Endothelial cell of hepatic sinusoid (primary cell): ENCODE results near the gene PRDM2.

ENCODE experiments used
- in situ Hi-C: cut with HindIII; loops from 2 replicates; pipeline ENCODE4 v1.10.0; 2017; ENCODE audit warnings: low sequenced_read_pairs

The PRDM2 gene

DNA sequence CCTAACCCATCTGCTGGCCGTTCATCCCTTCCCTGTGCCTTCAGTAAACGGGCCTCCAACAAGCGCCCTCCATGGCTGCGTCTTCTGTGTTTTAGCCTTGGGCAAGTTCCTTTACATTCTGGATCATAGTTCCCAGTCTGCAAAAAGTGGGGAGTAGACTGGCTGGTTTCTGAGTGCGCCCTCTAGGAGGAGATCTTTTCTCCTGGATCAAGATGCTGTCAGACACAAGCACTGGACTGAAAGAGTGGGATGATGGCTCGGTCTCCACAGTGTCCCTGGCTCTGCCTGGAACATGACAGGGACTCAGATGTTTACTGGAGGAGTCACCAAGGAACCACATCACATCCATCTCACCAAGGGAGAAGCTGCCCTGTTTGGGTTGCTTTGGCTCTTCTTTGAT, 88.8 kb downstream of the PRDM2 start:
- in situ Hi-C loops: no loop called here

DNA sequence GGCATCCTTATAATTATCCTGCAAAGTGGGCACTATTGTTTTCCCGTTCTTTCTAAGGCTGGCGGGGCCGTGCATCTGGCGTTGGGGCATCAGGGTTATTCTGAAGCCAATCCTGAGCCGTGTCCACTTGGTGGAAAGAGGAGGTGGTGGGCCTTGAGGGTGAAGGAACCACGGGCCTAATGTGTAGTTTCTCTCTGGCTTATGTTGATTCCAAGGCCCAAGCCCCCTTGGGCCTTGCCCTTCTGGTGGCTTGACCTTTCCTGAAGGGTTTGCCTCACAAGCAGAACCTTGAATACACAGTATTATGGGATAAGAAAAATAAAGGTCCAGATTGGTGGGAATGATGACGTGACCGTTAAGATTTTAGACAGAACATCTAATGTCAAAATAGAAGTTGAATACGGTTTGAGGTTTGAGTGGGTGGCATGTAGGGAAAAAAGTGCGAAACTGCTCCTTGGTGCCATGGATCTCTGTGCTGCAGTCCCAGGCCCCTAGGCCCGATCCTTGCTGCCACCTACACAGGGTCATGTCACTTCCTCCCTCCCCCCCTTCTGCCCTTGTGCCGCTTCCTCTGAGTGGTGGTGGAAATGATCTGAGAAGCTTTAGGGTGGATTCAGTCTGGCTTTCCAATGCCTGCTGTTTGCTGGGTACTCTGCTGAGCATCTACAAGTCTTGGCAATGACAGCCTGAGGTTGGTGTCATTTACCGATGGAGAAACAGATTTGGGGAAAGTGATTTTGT, 90.5 kb downstream of the PRDM2 start:
- in situ Hi-C loops: no loop called here

DNA sequence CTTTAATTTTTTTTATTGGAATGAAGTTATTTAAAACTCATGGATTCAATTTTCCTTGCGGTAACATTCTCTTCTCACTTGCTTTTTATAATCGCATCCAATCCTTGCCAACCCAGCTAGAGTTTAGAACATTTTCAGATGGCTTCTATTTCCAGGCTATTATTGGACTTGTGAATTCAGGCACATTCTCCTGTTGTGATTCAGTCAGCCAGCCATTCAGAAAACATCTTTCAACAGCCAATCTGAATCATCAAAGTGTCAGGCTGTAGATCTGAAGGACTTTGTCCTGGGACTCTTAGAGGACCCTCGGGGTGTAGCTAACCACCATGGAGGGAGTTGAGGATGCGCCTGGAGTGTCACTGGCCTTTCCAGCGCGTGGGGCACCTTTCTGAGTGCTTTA, 92.4 kb downstream of the PRDM2 start:
- in situ Hi-C loops: no loop called here

DNA sequence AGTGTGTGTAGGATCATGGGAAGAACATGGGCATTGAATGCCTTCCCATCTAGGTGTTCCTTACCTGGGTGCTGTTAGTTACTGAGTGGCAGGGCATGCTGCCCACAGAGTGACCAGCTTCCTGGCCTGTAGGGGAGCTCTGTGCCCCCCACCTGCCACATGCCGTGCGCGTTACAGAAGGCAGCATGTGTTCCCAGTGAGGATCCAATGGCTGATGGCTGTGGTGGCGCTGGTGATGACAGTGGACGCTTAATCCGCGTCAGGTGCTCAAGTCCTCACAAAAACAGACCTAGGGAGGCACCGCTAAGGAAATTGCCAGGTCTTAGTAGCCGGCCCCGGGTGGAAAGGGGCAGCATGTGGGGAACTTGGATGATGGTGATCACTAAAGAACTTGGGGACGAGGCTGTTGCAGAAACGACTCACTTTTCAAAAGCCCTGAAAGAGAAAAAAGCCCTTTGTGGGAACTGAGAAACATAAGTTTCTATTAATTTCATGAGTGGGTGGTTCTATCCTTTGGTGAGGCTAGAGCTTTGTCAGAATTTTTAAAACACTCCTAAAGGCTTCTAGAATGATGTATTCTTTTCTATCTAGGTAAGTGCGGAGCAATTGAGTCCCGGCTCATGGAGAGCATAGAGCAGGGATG, 93.2 kb downstream of the PRDM2 start:
- in situ Hi-C loops: no loop called here

DNA sequence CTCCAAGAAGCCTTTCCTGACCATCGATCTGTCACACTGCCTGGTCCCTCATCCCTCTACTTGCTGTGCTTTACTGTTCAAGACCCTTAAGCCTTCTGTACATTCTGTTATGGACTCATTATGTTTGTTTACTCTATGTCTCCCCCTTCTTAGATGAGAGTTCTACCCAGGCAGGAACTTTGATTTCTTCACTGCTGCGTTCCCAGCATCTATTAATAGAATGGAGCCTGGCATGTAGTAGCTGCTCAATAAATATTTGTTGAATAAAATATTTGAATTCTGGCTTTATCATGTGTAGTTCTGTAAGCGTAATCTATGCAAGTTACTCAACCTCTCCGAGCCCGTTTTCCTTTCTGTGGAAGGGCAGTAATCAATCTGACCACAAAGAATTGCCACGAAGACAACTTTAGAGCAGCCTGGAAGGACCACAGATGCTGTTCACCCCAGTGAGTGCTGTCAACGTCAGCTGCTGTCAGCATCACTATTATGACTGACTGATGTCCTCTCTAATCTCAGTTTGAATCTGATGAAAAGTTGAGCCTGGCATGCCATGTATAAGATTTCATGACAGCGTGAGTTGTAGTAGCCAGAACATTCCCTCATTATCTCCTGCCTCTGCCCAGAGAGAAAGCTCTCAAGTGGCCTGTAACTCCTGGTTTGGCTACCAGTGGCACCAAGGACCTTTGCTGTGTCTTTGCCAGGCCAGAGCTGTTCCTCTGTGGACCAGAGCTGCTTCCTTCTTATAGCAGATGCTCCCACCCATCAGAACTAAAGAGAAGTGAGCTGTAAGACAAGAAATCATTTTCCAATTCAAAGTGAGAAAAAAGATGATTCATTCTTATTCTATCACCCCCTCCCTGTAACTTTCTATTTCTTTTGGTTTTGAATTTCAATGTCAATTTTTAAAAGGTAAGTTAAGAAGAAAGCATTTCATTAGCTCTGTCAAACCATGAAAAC, 94.5 kb downstream of the PRDM2 start:
- in situ Hi-C loops: no loop called here

DNA sequence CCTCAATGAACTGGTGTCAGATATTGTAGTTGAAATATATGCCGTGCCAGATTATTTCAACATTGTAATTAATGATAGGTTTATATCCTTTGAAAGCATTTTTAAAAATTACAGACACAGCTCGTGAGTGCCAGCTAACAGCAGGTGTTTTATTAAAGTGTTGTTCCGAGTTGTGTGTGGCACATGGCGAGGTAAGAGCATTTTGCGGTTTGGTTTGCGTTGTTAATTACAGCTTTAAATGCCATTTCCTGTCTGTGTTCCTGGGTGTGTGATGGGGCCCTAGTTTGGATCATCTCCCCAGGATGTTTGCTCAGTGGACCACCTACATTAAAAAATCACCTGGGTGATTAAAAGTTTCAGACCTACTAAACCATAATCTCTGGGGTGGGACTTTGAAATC, 97.4 kb downstream of the PRDM2 start:
- in situ Hi-C loops: no loop called here

DNA sequence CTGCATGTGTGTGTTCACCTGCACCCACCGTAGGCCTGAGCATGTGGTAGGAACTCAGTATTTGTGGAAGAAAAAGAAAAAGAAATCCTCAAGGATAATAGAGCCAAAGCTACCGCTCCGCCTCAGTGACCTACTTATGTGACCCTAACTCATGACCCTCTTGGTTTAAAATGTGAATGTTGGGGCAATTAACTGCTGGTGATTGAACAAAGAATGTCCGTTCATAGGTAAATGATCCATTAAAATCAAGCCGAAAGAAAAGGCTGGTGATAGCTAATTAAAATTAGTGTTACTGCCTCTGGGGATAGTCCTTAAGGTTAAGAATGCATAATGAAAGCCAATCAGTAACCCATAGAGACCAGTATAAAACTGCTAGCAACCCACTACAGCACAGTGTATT, 98.1 kb downstream of the PRDM2 start:
- in situ Hi-C loops: no loop called here

DNA sequence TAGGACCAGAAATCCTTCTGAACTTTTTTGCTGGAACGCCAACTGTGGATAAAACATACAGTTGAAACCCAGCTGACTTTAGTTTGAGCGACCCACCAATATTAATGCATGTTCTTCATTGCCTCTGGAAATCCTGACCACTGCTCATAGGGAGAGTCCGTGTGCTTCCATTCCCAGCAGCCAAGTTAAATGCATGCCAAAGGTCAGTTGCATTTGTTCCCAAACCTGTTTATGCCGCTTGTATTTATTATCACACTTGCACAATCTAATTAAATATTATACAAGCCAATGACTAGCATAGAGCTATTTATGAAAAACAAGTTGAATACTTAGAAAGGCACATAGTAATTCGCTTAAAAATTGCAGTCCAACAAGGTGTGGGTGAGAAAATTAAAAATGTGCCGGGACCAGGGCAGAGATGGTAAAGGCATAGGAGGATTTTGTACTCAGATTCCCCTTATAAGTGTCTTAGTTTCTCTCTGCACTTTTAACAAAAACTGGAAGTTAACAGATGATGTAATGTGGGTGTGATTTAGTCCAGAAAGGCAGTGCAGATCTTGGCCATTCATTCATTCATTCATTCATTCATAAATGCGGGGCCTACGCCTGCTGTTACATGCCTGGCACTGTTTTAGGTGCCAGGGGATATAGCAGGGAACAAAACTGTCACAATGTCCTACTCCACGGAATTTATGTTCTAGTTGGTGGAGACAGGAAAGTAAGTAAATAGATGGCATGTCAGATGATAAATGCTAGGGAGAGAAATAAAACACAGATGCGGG, 99.7 kb downstream of the PRDM2 start:
- in situ Hi-C loops: no loop called here

DNA sequence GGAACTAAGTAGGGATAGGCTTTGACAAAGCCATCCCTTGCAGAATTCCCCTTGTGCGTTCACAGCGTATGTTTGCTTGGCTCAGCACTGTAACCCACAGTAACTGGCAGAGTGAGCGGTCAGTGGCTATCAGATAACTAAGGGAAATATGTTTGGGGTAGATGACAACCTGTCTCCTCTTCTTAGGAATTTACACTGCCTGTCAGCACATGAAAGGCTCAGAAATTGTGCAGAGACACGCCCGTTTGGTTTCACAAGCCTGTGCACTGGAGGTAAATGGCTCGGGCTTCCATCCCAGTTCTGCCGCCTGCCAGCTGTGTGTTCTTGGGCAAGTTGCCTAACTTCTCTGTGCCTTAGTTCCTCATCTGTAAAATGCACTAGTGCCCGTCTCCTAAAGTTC, 101.2 kb downstream of the PRDM2 start:
- in situ Hi-C loops: no loop called here

DNA sequence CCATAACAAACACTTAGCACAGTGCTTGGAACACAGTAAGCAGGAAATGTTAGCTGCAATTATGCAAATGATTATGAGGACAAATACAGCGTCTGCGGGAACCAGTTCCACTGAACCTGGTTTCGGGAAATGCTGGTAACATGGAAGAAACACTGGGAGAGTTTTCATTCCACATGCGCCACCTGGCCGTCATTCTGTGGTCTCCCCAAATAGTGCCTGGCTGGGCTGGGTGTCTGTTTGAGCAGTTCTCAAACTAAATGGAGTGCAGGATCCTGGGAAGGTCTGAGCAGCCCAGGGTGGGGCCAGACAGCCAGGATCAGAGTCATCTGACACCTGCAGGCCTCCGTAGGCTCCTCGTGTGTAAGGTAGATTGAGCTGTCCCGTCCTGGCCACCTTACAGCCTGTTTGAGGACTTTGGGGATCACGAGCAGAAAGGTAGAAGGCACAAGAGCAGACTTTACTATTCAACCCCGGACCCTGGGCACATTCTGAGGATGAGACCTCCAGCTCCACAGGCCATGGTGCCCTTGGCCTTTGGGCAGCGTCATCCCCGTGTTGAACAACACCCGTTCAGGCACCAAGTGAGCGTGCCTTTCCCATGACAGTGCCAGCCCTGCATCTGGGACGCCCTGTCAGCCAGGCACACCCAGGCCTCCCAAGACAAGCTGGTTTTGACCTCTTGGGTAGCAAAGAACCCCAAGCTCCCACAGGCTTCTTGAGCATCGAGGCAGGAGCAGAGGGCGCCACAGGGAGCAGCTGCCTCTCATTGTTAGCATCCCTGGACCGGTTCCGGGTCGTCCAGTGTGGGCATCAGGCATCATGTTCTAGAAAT, 101.9 kb downstream of the PRDM2 start:
- in situ Hi-C loops: no loop called here

DNA sequence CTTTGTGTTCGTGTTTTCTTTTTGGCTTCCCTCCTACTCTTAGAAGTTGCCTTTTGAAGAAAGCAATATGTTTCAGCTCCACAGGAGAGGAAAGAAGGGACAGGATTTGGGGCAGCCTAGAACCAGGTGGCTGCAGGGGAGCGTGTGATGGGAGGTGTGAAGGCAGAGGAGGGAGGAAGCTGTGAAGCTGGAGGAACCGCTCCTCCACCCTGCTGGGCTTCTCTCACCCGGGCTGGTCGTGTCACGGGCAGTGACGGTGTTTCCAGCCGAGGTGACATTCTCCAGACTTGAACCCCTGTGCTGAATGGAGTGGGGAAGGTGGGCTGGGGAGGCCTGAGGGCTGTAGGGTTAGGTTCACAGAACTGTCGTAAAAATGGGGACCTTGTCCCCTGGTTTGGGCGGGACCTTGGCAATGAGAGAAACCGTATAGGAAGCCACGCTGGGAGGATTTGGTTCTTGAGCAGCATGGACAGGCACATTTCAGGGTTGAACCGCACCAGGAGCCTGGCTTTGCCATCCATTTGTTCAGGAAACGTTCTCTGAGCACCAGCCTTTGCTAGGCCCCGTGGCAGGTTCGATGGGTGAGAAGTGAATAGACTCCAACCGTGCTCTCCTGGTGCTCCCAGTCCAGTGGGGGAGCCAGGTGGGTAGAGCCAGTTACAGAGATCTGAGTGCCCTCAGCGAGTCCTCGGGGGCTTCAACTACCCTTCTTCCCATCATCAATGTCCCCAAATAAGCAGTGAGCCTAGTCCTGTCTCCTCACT, 103.0 kb downstream of the PRDM2 start:
- in situ Hi-C loops: no loop called here

DNA sequence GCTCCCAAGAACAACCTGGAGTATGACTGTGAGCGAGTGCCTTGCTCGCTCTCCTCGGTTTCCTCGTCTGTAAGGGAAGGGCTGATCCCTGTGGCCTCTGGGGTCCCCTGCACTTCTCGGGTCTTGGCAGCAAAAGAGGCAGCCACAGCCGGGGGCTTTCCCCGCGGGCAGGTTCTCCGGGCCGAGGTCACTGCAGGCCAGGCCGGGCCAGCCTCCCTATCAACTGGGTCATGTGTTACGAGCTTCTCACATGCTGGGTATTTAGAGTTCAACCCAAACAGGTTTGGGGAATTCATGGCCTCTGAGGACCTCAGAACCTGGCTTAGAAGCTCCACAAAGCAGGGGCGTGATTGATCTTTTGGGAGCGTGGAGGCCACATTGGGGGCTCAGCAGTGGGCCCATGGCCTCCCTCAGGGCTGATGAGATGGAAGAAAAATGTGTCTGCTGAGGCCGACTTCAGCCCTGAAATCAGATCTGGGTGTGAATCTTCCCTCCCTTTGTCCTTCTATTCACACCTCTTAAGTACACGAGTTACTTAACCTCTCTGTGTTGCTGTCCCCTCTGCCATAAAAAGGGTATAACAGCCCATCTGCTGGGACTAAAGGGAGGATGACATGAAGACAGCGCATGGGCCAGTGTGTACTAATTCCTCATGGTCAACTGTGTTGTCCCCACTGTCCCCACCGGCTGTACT, 103.7 kb downstream of the PRDM2 start:
- in situ Hi-C loops: no loop called here

DNA sequence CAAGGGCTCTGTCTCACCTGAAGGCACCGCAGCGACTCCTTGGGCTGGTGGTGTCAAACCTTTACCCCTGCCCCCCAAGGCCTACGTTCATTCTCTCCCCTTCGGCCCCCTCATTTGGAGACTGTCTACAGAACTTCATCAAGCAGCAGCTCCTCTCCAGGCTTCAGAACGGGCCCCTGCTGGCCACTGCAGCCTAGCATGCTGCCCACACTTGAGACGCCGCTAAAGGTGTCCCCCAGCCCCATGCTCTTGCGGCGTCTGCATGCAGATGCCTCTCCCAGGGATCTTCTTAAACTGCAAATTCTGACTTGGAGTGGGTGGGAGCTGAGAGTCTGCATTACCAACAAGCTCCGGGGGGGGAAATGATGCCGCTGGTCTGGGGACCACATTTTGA, 104.2 kb downstream of the PRDM2 start:
- in situ Hi-C loops: no loop called here

DNA sequence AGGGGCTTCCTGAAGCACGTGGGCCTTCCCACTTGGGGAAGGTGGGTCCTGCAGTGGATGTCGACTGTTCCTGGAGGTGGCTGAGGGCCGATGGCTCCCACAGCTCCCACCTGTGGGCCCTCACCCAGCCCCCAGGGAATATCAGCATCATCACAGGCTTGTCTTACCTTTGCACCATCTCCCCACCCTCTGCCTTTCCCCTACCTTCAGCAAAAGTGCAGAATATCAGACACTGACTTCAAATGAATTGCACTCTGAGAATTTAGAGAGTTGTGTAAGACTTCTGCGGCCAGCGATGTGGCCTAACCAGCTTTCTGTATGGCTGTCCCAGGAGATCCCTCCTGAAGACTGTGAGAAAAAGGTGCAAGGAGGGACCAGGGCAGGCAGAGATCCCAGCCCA, 105.4 kb downstream of the PRDM2 start:
- in situ Hi-C loops: no loop called here

DNA sequence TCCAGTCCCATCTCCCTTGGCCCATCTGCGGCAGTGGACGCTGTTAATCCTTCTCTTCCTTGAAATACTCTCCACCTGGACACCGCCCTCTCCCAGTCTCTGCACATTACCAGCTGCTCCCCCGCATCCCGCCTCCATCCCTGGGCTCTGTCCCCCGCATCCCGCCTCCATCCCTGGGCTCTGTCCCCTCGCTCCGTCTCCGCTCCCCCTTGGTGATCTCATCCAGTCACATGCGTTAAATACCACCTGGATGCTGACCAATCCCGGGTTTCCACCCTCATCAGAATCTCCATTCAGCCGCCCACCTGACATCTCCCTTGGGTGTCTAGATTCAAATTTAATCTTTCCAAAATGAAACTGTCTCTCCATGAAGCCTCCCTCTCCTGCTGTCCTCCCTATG, 106.1 kb downstream of the PRDM2 start:
- in situ Hi-C loops: no loop called here

DNA sequence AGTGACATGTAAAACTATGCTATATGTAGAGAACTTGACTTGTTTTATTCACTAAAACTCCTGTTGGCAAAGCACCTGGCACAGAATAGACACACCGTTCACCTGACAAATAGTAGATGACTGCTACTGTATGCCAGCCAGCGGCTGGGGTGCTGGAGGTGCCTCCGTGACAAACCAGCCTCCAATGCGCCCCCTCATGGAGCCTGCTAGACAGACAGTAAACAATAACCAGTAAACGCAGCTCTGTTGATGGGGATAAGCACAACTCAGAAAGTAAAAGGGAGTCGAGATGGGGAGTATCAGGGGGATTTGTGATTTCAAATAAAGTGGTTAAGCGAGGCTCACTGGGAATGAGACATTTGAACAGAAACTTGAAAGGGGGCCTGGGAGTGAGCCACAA, 107.2 kb downstream of the PRDM2 start:
- in situ Hi-C loops: no loop called here

DNA sequence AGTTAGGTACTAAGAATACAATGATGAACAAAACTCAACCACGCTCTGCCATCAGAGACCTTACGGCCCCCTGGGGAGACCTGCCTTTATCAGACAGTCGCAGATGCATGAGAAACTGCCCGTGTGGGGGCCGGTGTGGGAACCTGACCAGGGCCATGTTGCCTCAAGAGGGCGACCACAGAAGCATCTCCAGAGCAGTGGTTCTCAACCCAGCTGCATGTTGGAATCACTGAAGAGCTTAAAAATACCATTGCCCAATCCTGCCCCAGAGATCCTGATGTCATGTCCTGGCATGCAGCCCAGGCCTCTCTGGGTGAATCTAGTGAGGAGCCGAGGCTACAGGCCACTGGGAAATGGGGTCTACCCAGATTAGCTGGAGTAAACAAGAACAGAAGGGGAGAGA, 108.7 kb downstream of the PRDM2 start:
- in situ Hi-C loops: no loop called here

DNA sequence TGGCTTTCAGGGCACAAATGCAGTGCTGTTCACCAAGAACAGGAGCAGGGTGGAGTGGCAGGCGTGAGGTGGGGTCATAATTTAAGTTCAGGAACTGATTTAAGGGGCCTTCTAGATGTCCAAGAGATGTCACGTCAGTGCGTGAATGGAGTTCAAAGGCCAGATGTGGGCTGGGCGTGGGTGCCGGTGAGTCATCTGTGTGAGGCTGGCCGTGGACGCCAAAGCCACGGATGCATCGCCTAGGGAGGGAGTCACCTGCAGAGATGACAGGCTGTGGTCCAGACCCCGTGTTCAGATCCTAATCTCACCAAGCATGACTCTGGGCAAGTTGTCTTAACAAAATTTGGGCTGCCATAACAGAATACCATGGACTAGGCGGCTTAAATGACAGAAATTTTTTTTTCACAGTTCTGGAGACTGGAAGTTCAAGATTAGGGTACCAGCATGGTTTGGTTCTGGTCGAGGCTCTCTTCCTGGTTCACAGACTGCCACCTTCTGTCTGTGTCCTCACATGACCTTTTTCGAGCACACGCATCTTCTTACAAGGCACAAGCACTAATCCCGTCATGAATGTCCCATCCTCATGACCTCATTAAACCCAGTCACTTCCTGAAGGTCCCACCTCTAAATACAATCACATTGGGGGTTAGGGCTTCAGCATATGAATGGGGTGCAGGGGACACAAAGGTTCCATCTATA, 109.6 kb downstream of the PRDM2 start:
- in situ Hi-C loops: loop anchor here (5.0 kb wide), 1 partner anchor 88 kb away; no protein-coding TSS in a partner anchor
